Transverse colon (tissue), 4 donors: ENCODE measurements around the gene RBM39.

ENCODE experiments used
- CTCF ChIP-seq, 5 experiments: fragments of 200-600 bp in 3 of 5; fragments of 450-650 bp in 2 of 5; sonication (generic) in 3 of 5; IDR thresholded peaks; 1 replicate in 2 of 5; 2 replicates in 3 of 5; pipeline ENCODE4 v1.5.1; 2016 to 2017; ENCODE audit warnings: antibody characterized with exemption in 5 of 5, inconsistent platforms in 3 of 5, mild to moderate bottlenecking in 2 of 5, moderate library complexity in 1 of 5
- EP300 ChIP-seq: sonication (generic); formaldehyde crosslinking; IDR thresholded peaks from one replicate; pipeline ENCODE4 v1.6.1; 2017; ENCODE audit warnings: antibody characterized with exemption, low read depth
- POLR2A ChIP-seq: fragments of 450-650 bp; IDR thresholded peaks from one replicate; pipeline ENCODE4 v1.6.1; 2016; ENCODE audit warnings: antibody characterized with exemption, mild to moderate bottlenecking, moderate library complexity
- POLR2AphosphoS5 ChIP-seq, 3 donors: sonication (generic); formaldehyde crosslinking; IDR thresholded peaks; one replicate each; pipeline ENCODE4 v1.6.1; 2016; ENCODE audit warnings: antibody characterized with exemption in 3 of 3

- no peak for TF ChIP-seq POLR2A
- no peak for TF ChIP-seq CTCF (IDR thresholded peaks at IDR 0.05)
- TF ChIP-seq POLR2AphosphoS5 (IDR thresholded peaks at IDR 0.05), result no peak
- no peak for TF ChIP-seq EP300
Observed at GRCh38 chr20:35729283-35729807, 12.7 kb downstream of the RBM39 start.
